GM18520 (cell line): ENCODE data around the gene STX1B.

Experiments
- ATAC-seq: cut with Tn5 transposase; IDR thresholded peaks from one replicate; pipeline ENCODE4 v1.9.1; 2021; ENCODE audit not compliant: unreplicated experiment

Gene STX1B

GRCh38 chr16:30980023-30980371 is 30.4 kb downstream of the STX1B start:
- no peak for ATAC-seq

- ATAC-seq = no peak
These were observed 31.0 kb downstream of the STX1B start for GRCh38 chr16:30979170-30980022.

- no peak for ATAC-seq
These were observed 32.9 kb downstream of the STX1B start for GRCh38 chr16:30977502-30977901.

GRCh38 chr16:30976486-30976885 is 34.0 kb downstream of the STX1B start:
- no peak for ATAC-seq

GRCh38 chr16:30974348-30974747 is 36.1 kb downstream of the STX1B start:
- no peak for ATAC-seq

- no peak for ATAC-seq
These were observed 37.6 kb downstream of the STX1B start for GRCh38 chr16:30972872-30973271.

- ATAC-seq = no peak
These were observed 39.1 kb downstream of the STX1B start for GRCh38 chr16:30971298-30971697.

- no peak for ATAC-seq
These were observed 41.1 kb downstream of the STX1B start for GRCh38 chr16:30969246-30969842.

- ATAC-seq = no peak
These were observed 42.6 kb downstream of the STX1B start for GRCh38 chr16:30967795-30968194.

- ATAC-seq = no peak
These were observed 44.3 kb downstream of the STX1B start for GRCh38 chr16:30966033-30966619.

GRCh38 chr16:30965436-30965835 is 45.0 kb downstream of the STX1B start:
- no peak for ATAC-seq

- no peak for ATAC-seq
These were observed 45.7 kb downstream of the STX1B start for GRCh38 chr16:30964574-30965226.

GRCh38 chr16:30963925-30964511 is 46.4 kb downstream of the STX1B start:
- ATAC-seq = no peak

- ATAC-seq = no peak
These were observed 49.1 kb downstream of the STX1B start for GRCh38 chr16:30961384-30961783.

GRCh38 chr16:30958175-30959079 is 52.0 kb downstream of the STX1B start:
- peak; percentile 9 for ATAC-seq

GRCh38 chr16:30957456-30958174 is 52.8 kb downstream of the STX1B start, which contains the start of gene SETD1A:
Gene SETD1A, plus strand, starts transcription at chr16:30957754. Its CDS starts 978 bp downstream, at chr16:30958732.
- peak; percentile 51 for ATAC-seq

- ATAC-seq = no peak
These were observed 53.6 kb downstream of the STX1B start for GRCh38 chr16:30956601-30957455.

- ATAC-seq = no peak
These were observed 55.4 kb downstream of the STX1B start for GRCh38 chr16:30954993-30955392.
